HG03039 (cell line): ENCODE data around the gene ZFP64.
"Not testable (repeated sequence)": the region's sequence is repeated elsewhere in the genome, so short reads cannot be mapped to it uniquely, and the experiment has no call there.

Experiments
- ATAC-seq: cut with Tn5 transposase; IDR thresholded peaks from one replicate; pipeline ENCODE4 v1.9.1; 2021; ENCODE audit warnings: mild to moderate bottlenecking, moderate library complexity; ENCODE audit not compliant: unreplicated experiment

Gene ZFP64

GRCh38 chr20:52160621-52161204 is 30.9 kb downstream of the ZFP64 start:
- ATAC-seq, result no peak

DNA sequence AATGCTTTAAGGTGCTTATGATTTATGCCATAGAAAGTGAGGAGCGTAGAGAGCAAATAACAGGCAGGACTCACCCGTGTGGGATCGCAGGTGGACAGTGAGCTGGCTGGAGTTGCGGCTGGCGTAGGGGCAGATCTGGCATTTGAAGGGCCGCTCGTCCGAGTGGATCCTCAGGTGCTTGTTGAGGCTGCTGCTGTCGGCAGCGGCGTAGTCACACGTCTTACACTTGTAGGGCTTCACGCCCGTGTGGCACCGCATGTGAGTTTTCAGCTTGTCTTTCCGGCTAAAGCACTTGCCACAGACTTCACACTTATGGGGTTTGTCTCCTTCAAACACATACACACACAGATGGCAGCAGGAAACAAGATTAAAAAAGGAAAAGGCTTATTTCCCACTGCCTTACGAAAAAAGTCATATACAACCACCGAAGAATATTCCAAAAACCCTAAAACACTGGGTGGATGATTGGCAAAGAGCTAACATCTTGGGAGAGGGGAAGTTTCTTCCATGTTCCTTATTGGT is 31.5 kb downstream of the ZFP64 start:
- ATAC-seq, result no peak

DNA sequence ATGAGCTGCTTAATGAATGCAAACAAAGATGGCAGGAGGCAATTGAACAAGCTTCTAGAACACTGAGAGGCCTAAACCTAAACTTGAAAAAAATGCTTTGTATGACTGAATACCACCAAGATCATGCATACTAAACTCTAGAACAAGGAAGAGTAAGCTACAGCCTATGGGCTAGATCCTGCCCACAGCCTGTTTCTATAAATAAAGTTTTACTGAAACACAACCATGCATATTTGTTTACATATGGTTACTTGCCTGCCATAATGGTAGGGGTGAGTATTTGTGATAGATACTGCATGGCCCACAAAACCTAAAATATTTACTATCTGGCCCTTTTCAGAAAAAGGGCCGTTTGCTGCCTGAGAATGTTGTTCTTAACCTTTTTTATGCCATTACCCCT is 37.0 kb downstream of the ZFP64 start:
- no peak for ATAC-seq

DNA sequence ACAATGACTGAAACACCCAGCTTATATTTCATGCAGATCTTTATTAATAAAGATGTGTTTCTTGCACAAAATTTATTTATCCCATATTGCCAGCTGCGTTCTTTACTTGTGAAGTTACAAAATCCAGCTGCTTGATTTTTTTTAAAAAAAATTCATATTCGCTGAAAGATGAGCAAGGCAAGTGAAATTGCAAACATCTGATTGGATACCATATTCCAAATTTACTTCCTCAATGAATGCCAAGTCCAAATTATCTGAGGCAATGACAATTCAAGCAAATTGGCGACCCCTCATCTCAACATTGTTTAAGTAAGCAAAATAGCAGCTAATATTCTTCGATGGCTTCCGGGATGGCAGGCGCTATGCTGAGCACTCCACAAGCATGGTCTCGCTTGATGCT is 37.7 kb downstream of the ZFP64 start:
- ATAC-seq, result no peak

DNA sequence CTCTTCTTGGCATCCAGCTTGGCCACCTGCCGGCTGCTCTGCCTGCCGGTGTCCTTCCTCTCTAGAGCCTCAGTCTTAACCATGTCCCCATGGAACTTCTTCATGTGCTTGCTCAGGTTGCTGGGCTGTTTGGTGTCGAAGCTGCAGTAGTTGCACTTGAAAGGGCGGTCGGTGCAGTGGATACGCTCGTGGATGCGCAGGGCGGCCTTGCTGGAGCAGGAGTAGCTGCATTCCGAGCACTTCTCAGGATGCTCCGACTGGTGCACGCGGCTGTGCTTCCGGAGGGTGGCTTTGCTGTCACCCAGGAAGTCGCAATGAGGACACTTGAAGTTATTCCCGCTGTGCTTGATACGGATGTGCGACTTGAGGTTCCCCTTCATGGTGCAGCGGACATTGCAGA is 38.7 kb downstream of the ZFP64 start:
- ATAC-seq, result no peak

- no peak for ATAC-seq
Observed at GRCh38 chr20:52152416-52152815, 39.2 kb downstream of the ZFP64 start.

GRCh38 chr20:52150440-52151258 is 40.9 kb downstream of the ZFP64 start:
- ATAC-seq, result no peak

- ATAC-seq, result no peak
Observed at GRCh38 chr20:52145587-52145986, 46.0 kb downstream of the ZFP64 start.

GRCh38 chr20:52143277-52143676 is 48.3 kb downstream of the ZFP64 start:
- no peak for ATAC-seq

DNA sequence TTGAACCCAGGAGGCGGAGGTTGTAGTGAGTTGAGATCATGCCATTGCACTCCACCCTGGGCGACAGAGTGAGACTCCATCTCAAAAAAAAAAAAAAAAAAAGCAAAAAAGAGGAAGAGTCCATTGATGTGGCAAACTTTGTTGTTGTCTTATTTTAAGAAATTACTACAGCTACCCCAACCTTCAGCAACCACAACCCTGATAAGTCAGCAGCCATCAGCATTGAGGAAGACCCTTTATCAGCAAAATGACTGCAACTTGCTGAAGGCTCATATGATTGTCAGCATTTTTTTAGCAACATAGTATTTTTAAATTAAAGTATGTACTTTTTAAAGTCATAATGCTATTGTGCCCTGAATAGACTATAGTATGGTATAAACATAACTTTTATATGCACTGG is 48.8 kb downstream of the ZFP64 start:
- no peak for ATAC-seq

DNA sequence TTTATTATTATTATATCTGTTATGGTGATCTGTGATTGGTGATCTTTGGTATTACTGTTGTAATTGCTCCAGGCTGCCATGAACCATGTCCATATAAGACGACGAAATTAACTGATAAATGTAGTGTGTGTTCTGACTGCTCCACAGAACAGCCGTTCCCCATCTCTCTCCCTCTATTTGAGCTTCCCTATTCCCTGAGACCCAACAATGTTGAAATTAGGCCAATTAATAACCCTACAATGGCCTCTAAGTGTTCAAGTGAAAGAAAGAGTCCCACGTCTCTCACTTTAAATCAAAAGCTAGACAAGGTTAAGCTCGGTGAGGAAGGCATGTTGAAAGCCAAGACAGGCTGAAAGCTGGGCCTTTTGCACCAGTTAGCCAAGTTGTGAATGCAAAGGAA is 51.6 kb downstream of the ZFP64 start:
- ATAC-seq, result no peak

GRCh38 chr20:52137850-52138249 is 53.7 kb downstream of the ZFP64 start:
- no peak for ATAC-seq

GRCh38 chr20:52133714-52134113 is 57.9 kb downstream of the ZFP64 start:
- not testable (repeated sequence) for ATAC-seq

DNA sequence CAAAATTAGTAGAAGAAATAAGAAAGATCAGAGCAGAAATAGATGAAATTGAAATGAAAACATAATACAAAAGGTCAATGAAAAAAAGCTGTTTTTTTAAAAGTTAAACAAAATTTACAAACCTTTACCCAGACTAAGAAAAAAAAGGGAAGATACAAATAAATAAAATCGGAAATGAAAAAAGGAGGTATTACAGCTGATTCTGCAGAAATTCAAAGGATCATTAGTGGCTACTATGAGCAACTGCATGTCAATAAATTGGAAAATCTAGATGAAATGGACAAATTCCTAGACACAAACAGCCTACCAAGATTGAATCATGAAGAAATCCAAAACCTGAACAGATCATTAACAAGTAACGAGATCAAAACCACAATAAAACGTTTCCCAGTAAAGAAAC is 59.2 kb downstream of the ZFP64 start:
- no peak for ATAC-seq

GRCh38 chr20:52131048-52131643 is 60.4 kb downstream of the ZFP64 start:
- no peak for ATAC-seq

GRCh38 chr20:52130406-52130805 is 61.2 kb downstream of the ZFP64 start:
- ATAC-seq, result no peak

- no peak for ATAC-seq
Observed at GRCh38 chr20:52129611-52130010, 62.0 kb downstream of the ZFP64 start.

GRCh38 chr20:52127309-52127708 is 64.3 kb downstream of the ZFP64 start:
- no peak for ATAC-seq

GRCh38 chr20:52124821-52125220 is 66.8 kb downstream of the ZFP64 start:
- no peak for ATAC-seq

DNA sequence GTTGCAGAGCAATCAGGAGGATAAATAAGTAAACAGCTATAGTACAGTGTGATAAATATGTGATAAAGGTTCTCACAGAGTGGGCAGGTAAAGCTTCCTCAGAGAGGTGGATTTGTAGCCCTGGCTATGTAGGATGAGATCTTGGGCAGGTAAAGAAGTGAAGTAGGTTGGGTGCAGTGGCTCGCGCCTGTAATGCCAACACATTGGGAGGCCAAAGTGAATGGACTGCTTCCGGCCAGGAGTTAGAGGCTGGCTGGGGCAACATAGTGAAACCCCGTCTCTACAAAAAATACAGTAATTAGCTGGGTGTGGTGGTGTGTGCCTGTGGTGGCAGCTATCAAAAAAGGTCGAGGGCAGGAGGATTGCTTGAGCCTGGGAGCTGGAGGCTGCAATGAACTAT is 72.9 kb downstream of the ZFP64 start:
- ATAC-seq, result no peak

GRCh38 chr20:52118016-52118623 is 73.5 kb downstream of the ZFP64 start:
- ATAC-seq, result no peak

DNA sequence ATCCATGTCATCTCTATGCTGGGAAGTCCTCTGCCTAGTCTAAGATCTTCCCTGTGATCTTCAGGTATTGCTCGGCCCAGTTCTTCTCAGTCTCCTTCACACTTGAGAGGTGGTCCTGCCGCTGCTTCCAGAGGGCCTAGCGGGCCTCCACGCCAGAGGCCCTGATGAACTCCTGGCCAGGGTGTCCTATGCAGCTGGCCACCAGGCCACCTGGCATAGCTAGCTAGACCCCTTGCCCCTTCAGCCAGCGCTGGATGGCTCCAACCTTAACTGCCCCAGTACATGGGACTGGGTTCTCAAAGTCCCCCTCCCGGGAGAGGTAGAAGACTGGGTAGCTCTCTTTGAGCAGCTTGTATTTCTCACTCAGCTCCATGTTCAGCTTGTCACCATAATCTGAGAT is 81.1 kb downstream of the ZFP64 start:
- ATAC-seq, result no peak
